SK-N-SH (cell line): ENCODE results near the gene COL23A1. TPM values are rescaled to one million over a fixed set of nuclear protein-coding genes. Genes with fewer than 3 reads are reported as not detected.

Source experiments
- CTCF ChIA-PET: fragments of 300-600, 350-600 bp; formaldehyde crosslinking; extraction: SDS; loops from one replicate; lab custom pipeline; 2021; lab: Yijun Ruan, JAX
- POLR2A ChIA-PET: fragments of 350-600 bp; sonication (Branson Sonifier 250); formaldehyde crosslinking; extraction: SDS; loops from one replicate; lab custom pipeline; 2020; ENCODE audit warnings: antibody characterized with exemption, inconsistent platforms; lab: Yijun Ruan, JAX
- DNase-seq: peaks from one replicate; pipeline ENCODE4 v3.0.0; 2012
- H2AFZ ChIP-seq: fragments of 200-600 bp; sonication (generic); 2 replicates; pipeline ENCODE4 v1.8.1; 2016; ENCODE audit warnings: antibody characterized with exemption, mild to moderate bottlenecking, low read depth
- H3F3A ChIP-seq: fragments of 200-600 bp; sonication (generic); replicated peaks from 2 replicates; pipeline ENCODE3; 2016; ENCODE audit warnings: antibody characterized with exemption, mild to moderate bottlenecking; ENCODE audit not compliant: insufficient read depth
- H3K27ac ChIP-seq, 2 experiments: fragments of 200-500 bp in 1 of 2; fragments of 200-600 bp in 1 of 2; sonication (Bioruptor generic) in 1 of 2; sonication (generic), shearing (Covaris generic) in 1 of 2; 2 replicates each; pipeline versions ENCODE4 v1.5.1 to v1.6.1; 2014 to 2016; ENCODE audit warnings: low read depth in 2 of 2, inconsistent platforms in 1 of 2, low read length in 1 of 2, mild to moderate bottlenecking in 1 of 2, mixed read lengths in 1 of 2
- H3K27me3 ChIP-seq: fragments of 200-600 bp; sonication (generic), shearing (Covaris generic); 2 replicates; pipeline ENCODE4 v1.6.1; 2016; ENCODE audit warnings: mixed run types; ENCODE audit not compliant: insufficient read depth
- H3K36me3 ChIP-seq, 2 experiments: fragments of 200-500 bp in 1 of 2; fragments of 200-600 bp in 1 of 2; sonication (Bioruptor generic) in 1 of 2; sonication (generic) in 1 of 2; replicated peaks in 1 of 2; 2 replicates each; pipeline versions ENCODE3 to v1.5.1; 2014 to 2016; ENCODE audit warnings: low read length in 1 of 2, mild to moderate bottlenecking in 1 of 2; ENCODE audit not compliant: insufficient read depth in 2 of 2, control insufficient read depth in 1 of 2
- H3K4me1 ChIP-seq, 2 experiments: fragments of 200-500 bp in 1 of 2; fragments of 200-600 bp in 1 of 2; sonication (Bioruptor generic) in 1 of 2; sonication (generic), shearing (Covaris generic) in 1 of 2; 2 replicates each; pipeline versions ENCODE4 v1.5.1 to v1.6.1; 2014 to 2016; ENCODE audit warnings: low read depth in 1 of 2, low read length in 1 of 2, mixed run types in 1 of 2; ENCODE audit not compliant: insufficient read depth in 2 of 2, control insufficient read depth in 1 of 2
- H3K4me2 ChIP-seq: fragments of 200-600 bp; sonication (generic), shearing (Covaris generic); 2 replicates; pipeline ENCODE4 v1.6.1; 2017; ENCODE audit warnings: mixed run types
- H3K4me3 ChIP-seq, 2 experiments: fragments of 200-500 bp in 1 of 2; fragments of 200-600 bp in 1 of 2; sonication (Bioruptor generic) in 1 of 2; sonication (generic), shearing (Covaris generic) in 1 of 2; 2 replicates each; pipeline versions ENCODE4 v1.5.1 to v1.8.1; 2014 to 2016; ENCODE audit warnings: low read depth in 2 of 2, inconsistent platforms in 1 of 2, low read length in 1 of 2, mild to moderate bottlenecking in 1 of 2, mixed read lengths in 1 of 2, moderate library complexity in 1 of 2
- H3K79me2 ChIP-seq: fragments of 200-600 bp; sonication (generic); 2 replicates; pipeline ENCODE4 v1.8.1; 2017; ENCODE audit warnings: mild to moderate bottlenecking; ENCODE audit not compliant: insufficient read depth
- H3K9ac ChIP-seq: fragments of 200-600 bp; sonication (generic); 2 replicates; pipeline ENCODE4 v1.6.1; 2017; ENCODE audit warnings: mixed run types
- H3K9me2 ChIP-seq: fragments of 200-600 bp; sonication (generic); 2 replicates; pipeline ENCODE4 v1.6.1; 2017; ENCODE audit warnings: mixed run types
- H3K9me3 ChIP-seq: fragments of 200-600 bp; sonication (generic); 2 replicates; pipeline ENCODE4 v1.6.1; 2017; ENCODE audit warnings: mixed run types, mild to moderate bottlenecking, moderate library complexity
- H4K20me1 ChIP-seq: fragments of 200-600 bp; sonication (generic); 2 replicates; pipeline ENCODE4 v1.6.1; 2017; ENCODE audit warnings: mild to moderate bottlenecking, mixed run types; ENCODE audit not compliant: insufficient read depth
- ELF1 ChIP-seq: IDR thresholded peaks from 2 replicates; pipeline ENCODE4 v1.4.0; 2012
- EZH2phosphoT487 ChIP-seq: fragments of 200-600 bp; sonication (generic); IDR thresholded peaks from 2 replicates; pipeline ENCODE4 v1.6.1; 2017; ENCODE audit warnings: low read depth, mixed run types, mild to moderate bottlenecking, antibody characterized with exemption, moderate library complexity, borderline replicate concordance
- FOXJ3 ChIP-seq: sonication (generic); formaldehyde crosslinking; IDR thresholded peaks from 2 replicates; pipeline ENCODE4 v1.5.1; 2020; ENCODE audit warnings: mild to moderate bottlenecking, missing genetic modification reagents
- FOXM1 ChIP-seq: IDR thresholded peaks from 2 replicates; pipeline ENCODE4 v1.4.0; 2012; ENCODE audit warnings: low read depth, mild to moderate bottlenecking
- GATA2 ChIP-seq: sonication (generic); formaldehyde crosslinking; IDR thresholded peaks from 2 replicates; pipeline ENCODE4 v1.5.0; 2020; ENCODE audit warnings: mild to moderate bottlenecking, missing genetic modification reagents
- IRF3 ChIP-seq: fragments of 150-350 bp; IDR thresholded peaks from 2 replicates; pipeline ENCODE4 v1.6.1; 2016; ENCODE audit warnings: mild to moderate bottlenecking, low read depth, low read length
- NFIC ChIP-seq: IDR thresholded peaks from 2 replicates; pipeline ENCODE4 v1.4.0; 2012; ENCODE audit warnings: borderline replicate concordance
- RCOR1 ChIP-seq: fragments of 150-350 bp; IDR thresholded peaks from 2 replicates; pipeline ENCODE4 v1.6.1; 2017; ENCODE audit warnings: antibody characterized with exemption, low read length
- REST ChIP-seq: IDR thresholded peaks from 2 replicates; pipeline ENCODE4 v1.6.1; 2012; ENCODE audit warnings: mild to moderate bottlenecking, low read depth, low read length, moderate library complexity
- RXRA ChIP-seq: IDR thresholded peaks from 2 replicates; pipeline ENCODE4 v1.4.0; 2012; ENCODE audit warnings: low read depth, mild to moderate bottlenecking, borderline replicate concordance
- TCF12 ChIP-seq: IDR thresholded peaks from 2 replicates; pipeline ENCODE4 v1.4.0; 2012
- WGBS: methylation state at CpG from one replicate; pipeline ENCODE4 v1.1.6; 2017; ENCODE audit warnings: low lambda C conversion rate; 5-methylcytosine and 5-hydroxymethylcytosine counted together
- polyA plus RNA-seq, 3 experiments: library from polyadenylated mRNA; depleted of rRNA; stranded (reverse); fragments of >200 nt; gene quantifications; 2 replicates each; pipeline ENCODE4 v1.2.3, GENCODE V29; 2012
- TF ChIP-seq, protein P1 (sequence below): IDR thresholded peaks from 2 replicates; pipeline ENCODE4 v1.4.0; 2012; ENCODE audit warnings: low read depth, borderline replicate concordance

Gene COL23A1
- polyA plus RNA-seq, 1 of the 3 experiments (the other 2 are of a cell fraction): 0.10 TPM

- no peak for TF ChIP-seq FOXJ3 (CRISPR knock-in tag)
- TF ChIP-seq EZH2phosphoT487: no peak
- TF ChIP-seq FOXM1: no peak
- no peak for TF ChIP-seq RXRA
- TF ChIP-seq, all 33 proteins: peak for 0
Observed at GRCh38 chr5:178460598-178460997, 129.6 kb downstream of the COL23A1 start (continued).

GRCh38 chr5:178460174-178460573 lies 130.0 kb downstream of the COL23A1 start:
- peak overlapping the region in 1 of 2 experiments; percentile 82; a peak in 2 of 4 replicates for H3K27ac ChIP-seq
- CTCF ChIA-PET: interaction anchor here (0.7 to 6.7 kb wide), 21 partner anchors 9 to 225 kb away, joined by 3 to 38 read pairs (median 6); partner anchors contain the start of gene COL23A1
- no peak overlapping the region for H3K9ac ChIP-seq

More at GRCh38 chr5:178460174-178460573, 130.0 kb downstream of the COL23A1 start:
- H3K4me2 ChIP-seq: no peak overlapping the region
- POLR2A ChIA-PET: interaction anchor here (2.2 kb wide), 1 partner anchor 11 kb away, joined by 7 read pairs; no protein-coding TSS in a partner anchor
- H3K9me3 ChIP-seq: no peaks in the 10 kb centered on the region
- H3K79me2 ChIP-seq: no peaks in the 10 kb centered on the region
- H3K36me3 ChIP-seq: no peaks in the 10 kb centered on the region
- H3K4me3 ChIP-seq: no peak overlapping the region
- no peak overlapping the region for H2AFZ ChIP-seq
- H4K20me1 ChIP-seq: no peaks in the 10 kb centered on the region
- WGBS: 35% methylated on average over 3 of the region's 3 CpGs
- no peaks in the 10 kb centered on the region for H3K27me3 ChIP-seq
- no peak for DNase-seq
- TF ChIP-seq NFIC: no peak
- TF ChIP-seq GATA2 (CRISPR knock-in tag): 0 out of 2 replicates have a peak, but pooled peaks have one; percentile 13
- TF ChIP-seq FOXJ3 (CRISPR knock-in tag): no peak
- no peak for TF ChIP-seq IRF3
- TF ChIP-seq ELF1: no peak
- TF ChIP-seq TCF12: no peak
- TF ChIP-seq, protein P1, sequence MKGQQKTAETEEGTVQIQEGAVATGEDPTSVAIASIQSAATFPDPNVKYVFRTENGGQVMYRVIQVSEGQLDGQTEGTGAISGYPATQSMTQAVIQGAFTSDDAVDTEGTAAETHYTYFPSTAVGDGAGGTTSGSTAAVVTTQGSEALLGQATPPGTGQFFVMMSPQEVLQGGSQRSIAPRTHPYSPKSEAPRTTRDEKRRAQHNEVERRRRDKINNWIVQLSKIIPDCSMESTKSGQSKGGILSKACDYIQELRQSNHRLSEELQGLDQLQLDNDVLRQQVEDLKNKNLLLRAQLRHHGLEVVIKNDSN: no peak
- no peak for TF ChIP-seq RCOR1
- TF ChIP-seq REST: no peak
- TF ChIP-seq, all 33 proteins: peak for 1
- Histone ChIP-seq H3K4me1 (peaks cover 0 to 27% of the 10 kb centered on the region in 2 experiments; a peak in 1 of 4 replicates), H3F3A (no peaks in the 10 kb centered on the region), H3K9me2 (no peaks in the 10 kb centered on the region)
